H1 (cell line): ENCODE data around the gene IGF2BP3. TPM values are rescaled to one million over a fixed set of nuclear protein-coding genes. Genes with fewer than 3 reads are reported as not detected.

Source experiments
- CTCF ChIA-PET: fragments of 300-600 bp; sonication (Branson Sonifier 250); formaldehyde crosslinking; loops from one replicate; lab custom pipeline; 2021; ENCODE audit not compliant: partially characterized antibody; lab: Charles Lee
- POLR2A ChIA-PET: fragments of 300-600 bp; sonication (Branson Sonifier 250); formaldehyde crosslinking; loops from one replicate; lab custom pipeline; 2021; ENCODE audit warnings: inconsistent platforms; ENCODE audit not compliant: partially characterized antibody; lab: Charles Lee
- DNase-seq, 2 experiments: peaks; one replicate each; pipeline versions ENCODE4 v3.0.0 to v3.0.0-alpha.2; 2010 to 2022; ENCODE audit warnings: low spot score in 2 of 2, low read depth in 1 of 2, mixed read lengths in 1 of 2
- FAIRE-seq: peaks from 2 replicates; lab custom pipeline; 2011; peaks lifted over from hg19 to GRCh38; lab: Jason Lieb, UNC
- H2AFZ ChIP-seq: 2 replicates; pipeline ENCODE4 v1.8.1; 2012; ENCODE audit warnings: low read length, inconsistent platforms
- H2AK5ac ChIP-seq: 2 replicates; pipeline ENCODE4 v1.6.1; 2013; ENCODE audit warnings: low read depth, low read length
- H2BK120ac ChIP-seq: replicated peaks from 2 replicates; pipeline ENCODE3; 2013; ENCODE audit warnings: low read depth, low read length, inconsistent platforms
- H2BK12ac ChIP-seq: 2 replicates; pipeline ENCODE4 v1.6.1; 2013; ENCODE audit warnings: low read depth, low read length
- H2BK15ac ChIP-seq: 2 replicates; pipeline ENCODE4 v1.6.1; 2013; ENCODE audit warnings: low read length
- H2BK20ac ChIP-seq: 2 replicates; pipeline ENCODE4 v1.6.1; 2013; ENCODE audit warnings: low read length
- H2BK5ac ChIP-seq: 2 replicates; pipeline ENCODE4 v1.6.1; 2013; ENCODE audit warnings: low read depth, low read length
- H3K14ac ChIP-seq: 2 replicates; pipeline ENCODE4 v1.6.1; 2013; ENCODE audit warnings: inconsistent platforms; ENCODE audit not compliant: insufficient read length
- H3K18ac ChIP-seq: 2 replicates; pipeline ENCODE4 v1.6.1; 2013; ENCODE audit warnings: low read length; ENCODE audit errors: extremely low read depth
- H3K23ac ChIP-seq: 2 replicates; pipeline ENCODE4 v1.6.1; 2013; ENCODE audit warnings: inconsistent platforms; ENCODE audit not compliant: insufficient read length
- H3K23me2 ChIP-seq: 2 replicates; pipeline ENCODE4 v1.6.1; 2013; ENCODE audit warnings: low read depth, low read length
- H3K27ac ChIP-seq: 2 replicates; pipeline ENCODE4 v1.6.1; 2011; ENCODE audit warnings: low read depth, low read length, inconsistent platforms
- H3K27me3 ChIP-seq, 4 experiments: replicated peaks in 1 of 4; 1 replicate in 1 of 4; 2 replicates in 3 of 4; pipeline versions ENCODE4 v1.6.1 to v1.8.1; 2011 to 2013; ENCODE audit warnings: low read length in 3 of 4, mild to moderate bottlenecking in 3 of 4, inconsistent platforms in 2 of 4, mixed read lengths in 2 of 4, moderate library complexity in 1 of 4; ENCODE audit not compliant: control insufficient read depth in 3 of 4, insufficient read depth in 3 of 4; ENCODE audit errors: extremely low read depth in 1 of 4
- H3K36me3 ChIP-seq, 4 experiments: 2 replicates each; pipeline versions ENCODE4 v1.6.1 to v1.8.1; 2011 to 2013; ENCODE audit warnings: mild to moderate bottlenecking in 4 of 4, low read length in 3 of 4, moderate library complexity in 2 of 4, control low read depth in 1 of 4, inconsistent platforms in 1 of 4; ENCODE audit not compliant: insufficient read depth in 4 of 4, control insufficient read depth in 2 of 4
- H3K4ac ChIP-seq: replicated peaks from 2 replicates; pipeline ENCODE3; 2013; ENCODE audit warnings: low read length, low read depth, mixed read lengths, inconsistent platforms; ENCODE audit not compliant: insufficient read length
- H3K4me1 ChIP-seq, 4 experiments: replicated peaks in 1 of 4; 1 replicate in 1 of 4; 2 replicates in 3 of 4; pipeline versions ENCODE4 v1.6.1 to v1.8.1; 2011 to 2013; ENCODE audit warnings: low read length in 3 of 4, inconsistent platforms in 2 of 4, mixed read lengths in 1 of 4; ENCODE audit not compliant: insufficient read depth in 4 of 4, control insufficient read depth in 3 of 4
- H3K4me2 ChIP-seq, 2 experiments: 2 replicates each; pipeline versions ENCODE4 v1.6.1 to v1.8.1; 2011 to 2013; ENCODE audit warnings: low read depth in 2 of 2, low read length in 2 of 2, control low read depth in 1 of 2, inconsistent platforms in 1 of 2, mild to moderate bottlenecking in 1 of 2; ENCODE audit not compliant: insufficient read depth in 1 of 2
- H3K4me3 ChIP-seq, 4 experiments: fragments of 200-600, 300-600 bp in 1 of 4; sonication (generic), shearing (Covaris generic), sonication (Bioruptor Twin) in 1 of 4; 2 replicates each; pipeline versions ENCODE4 v1.5.1 to v1.8.1; 2011 to 2016; ENCODE audit warnings: low read length in 4 of 4, low read depth in 3 of 4, control low read depth in 2 of 4, inconsistent platforms in 2 of 4, mild to moderate bottlenecking in 2 of 4, mixed read lengths in 1 of 4, moderate library complexity in 1 of 4; ENCODE audit not compliant: insufficient read depth in 2 of 4; ENCODE audit errors: extremely low read depth in 1 of 4
- H3K56ac ChIP-seq: replicated peaks from 2 replicates; pipeline ENCODE3; 2013; ENCODE audit warnings: low read depth, mild to moderate bottlenecking, mixed read lengths, low read length, inconsistent platforms; ENCODE audit not compliant: insufficient read length
- H3K79me1 ChIP-seq: 2 replicates; pipeline ENCODE4 v1.6.1; 2013; ENCODE audit warnings: low read depth, low read length, control low read depth
- H3K79me2 ChIP-seq, 2 experiments: 2 replicates each; pipeline versions ENCODE4 v1.6.1 to v1.8.1; 2012 to 2013; ENCODE audit warnings: low read length in 2 of 2, mild to moderate bottlenecking in 2 of 2, inconsistent platforms in 1 of 2; ENCODE audit not compliant: insufficient read depth in 2 of 2, control insufficient read depth in 1 of 2
- H3K9ac ChIP-seq, 4 experiments: replicated peaks in 1 of 4; 1 replicate in 1 of 4; 2 replicates in 3 of 4; pipeline versions ENCODE4 v1.6.1 to v1.8.1; 2011 to 2013; ENCODE audit warnings: low read depth in 3 of 4, low read length in 3 of 4, control low read depth in 2 of 4, mild to moderate bottlenecking in 2 of 4, moderate library complexity in 2 of 4, inconsistent platforms in 1 of 4; ENCODE audit errors: extremely low read depth in 1 of 4
- H3K9me3 ChIP-seq, 2 experiments: 2 replicates each; pipeline versions ENCODE4 v1.6.1 to v1.8.1; 2012 to 2013; ENCODE audit warnings: mild to moderate bottlenecking in 2 of 2, moderate library complexity in 2 of 2, control low read depth in 1 of 2, inconsistent platforms in 1 of 2, low read depth in 1 of 2, low read length in 1 of 2, mixed read lengths in 1 of 2; ENCODE audit not compliant: insufficient read depth in 2 of 2
- H4K20me1 ChIP-seq, 2 experiments: replicated peaks in 1 of 2; 2 replicates each; pipeline versions ENCODE3 to v1.8.1; 2011 to 2013; ENCODE audit warnings: inconsistent platforms in 2 of 2, low read length in 2 of 2, mild to moderate bottlenecking in 1 of 2; ENCODE audit not compliant: insufficient read depth in 2 of 2, control insufficient read depth in 1 of 2
- H4K5ac ChIP-seq: 2 replicates; pipeline ENCODE4 v1.6.1; 2013; ENCODE audit warnings: low read length, low read depth, mixed read lengths, inconsistent platforms; ENCODE audit not compliant: insufficient read length
- H4K8ac ChIP-seq: 2 replicates; pipeline ENCODE4 v1.8.0; 2013; ENCODE audit warnings: mild to moderate bottlenecking, moderate library complexity, low read length, inconsistent platforms; ENCODE audit not compliant: insufficient read depth; ENCODE audit errors: extremely low read depth
- H4K91ac ChIP-seq: replicated peaks from 2 replicates; pipeline ENCODE3; 2013; ENCODE audit warnings: low read length, mixed read lengths, inconsistent platforms; ENCODE audit not compliant: insufficient read length
- whole genome bisulfite sequencing, 2 experiments: shearing (Covaris generic) in 1 of 2; methylation state at CpG; one replicate each; pipeline versions ENCODE4 v1.1.6 to v1.1.7; 2013 to 2015; ENCODE audit warnings: low lambda C conversion rate in 2 of 2, mixed read lengths in 2 of 2, inconsistent platforms in 1 of 2, low coverage in 1 of 2, missing lambda C conversion rate in 1 of 2; ENCODE audit not compliant: insufficient replicate concordance in 2 of 2, insufficient coverage in 1 of 2, insufficient read length in 1 of 2; ENCODE audit errors: extremely low coverage in 1 of 2, missing lambda C conversion rate in 1 of 2; 5-methylcytosine and 5-hydroxymethylcytosine counted together
- polyA plus RNA-seq, 7 experiments: library from polyadenylated mRNA; depleted of rRNA in 3 of 7; stranded (reverse) in 5 of 7; unstranded in 2 of 7; fragments of >200 nt in 5 of 7; fragments of 200-250 nt in 2 of 7; gene quantifications; 1 replicate in 5 of 7; 2 replicates in 1 of 7; 4 replicates in 1 of 7; pipeline versions ENCODE4 v1.2.1 to v1.2.3, GENCODE V29; 2011 to 2013; ENCODE audit warnings: missing spikeins in 2 of 7, mixed read lengths in 2 of 7
- total RNA-seq: library from RNA; stranded (reverse); fragmentation: NEBNext Ultra II Directional; extraction: Animal tissue kit (Norgen Biotek cat#: 25700); gene quantifications from 2 replicates; pipeline ENCODE4 v1.2.1, GENCODE V29; 2021

The IGF2BP3 gene
- total and polyA plus RNA-seq, 2 of the 8 experiments (the other 6 are each of a cell fraction or from before 2014, with no cell fraction given): 66.3 to 193 TPM

GRCh38 chr7:23469150-23469960 is 936 bp downstream of the IGF2BP3 start:
- H3K4ac ChIP-seq: peak overlapping the region; percentile 19
- peaks cover 14% of the 10 kb centered on the region; the same call in 1 of the 2 replicates for H3K23me2 ChIP-seq
- peaks cover 28 to 80% of the 10 kb centered on the region in 2 experiments for H3K79me2 ChIP-seq
- H2BK15ac ChIP-seq: no peak overlapping the region
- H3K18ac ChIP-seq: peak overlapping the region; percentile 73
- CTCF ChIA-PET: no interaction called here
- H2AK5ac ChIP-seq: no peak overlapping the region
- peak overlapping the region; percentile 70 for H3K14ac ChIP-seq
- no peak overlapping the region for H2AFZ ChIP-seq
- peak overlapping the region; percentile 73 for H4K5ac ChIP-seq
- WGBS, 2 experiments: 1% methylated on average over 50 of the region's 91 CpGs; no CpG with 5 or more reads in 1 of the 2 experiments
- no peak overlapping the region for H2BK20ac ChIP-seq
- peak overlapping the region; percentile 81 to 95 (median 88) for H3K4me3 ChIP-seq
- no peaks in the 10 kb centered on the region for H3K79me1 ChIP-seq
- no peak overlapping the region for H2BK12ac ChIP-seq
- H3K9ac ChIP-seq: peak overlapping the region; percentile 82 to 99 (median 90)
- peak overlapping the region; percentile 12 for H3K23ac ChIP-seq
- peak overlapping the region; percentile 24 for H2BK120ac ChIP-seq
- peaks cover 0 to 10% (median 0%) of the 10 kb centered on the region in 4 experiments; a peak in 1 of 8 replicates for H3K36me3 ChIP-seq
- peak overlapping the region; percentile 89 for H4K91ac ChIP-seq
- peak overlapping the region; percentile 93; the same call in 1 of the 2 replicates for H4K8ac ChIP-seq
- H3K56ac ChIP-seq: peak overlapping the region; percentile 65
- no peaks in the 10 kb centered on the region for H3K27me3 ChIP-seq
- H3K4me1 ChIP-seq: peaks cover 0 to 10% (median 4%) of the 10 kb centered on the region in 4 experiments; a peak in 3 of 7 replicates
- H4K20me1 ChIP-seq: peaks cover 9 to 13% of the 10 kb centered on the region in 2 experiments
- H3K27ac ChIP-seq: peak overlapping the region; percentile 86; the same call in 1 of the 2 replicates
- POLR2A ChIA-PET: interaction anchor here (0.9 to 3.3 kb wide), 11 partner anchors 8 to 153 kb away, joined by 3 to 12 read pairs (median 4); partner anchors contain the start of gene TRA2A
- peak overlapping the region; percentile 90 to 93 for H3K4me2 ChIP-seq
- no peaks in the 10 kb centered on the region for H3K9me3 ChIP-seq
- DNase-seq: peak in 1 of 2 experiments; percentile 52
- peak overlapping the region; percentile 85 for H2BK5ac ChIP-seq
- FAIRE-seq: no peak
